GM18951 (cell line): ENCODE measurements around the gene PSME2.

Source experiments
- POLR2A ChIP-seq: IDR thresholded peaks from 4 replicates; pipeline ENCODE4 v1.6.1; 2011; ENCODE audit warnings: mild to moderate bottlenecking; ENCODE audit not compliant: insufficient read length, insufficient read depth; ENCODE audit errors: extremely low read depth
- in situ Hi-C: fragments of 300-500 bp; cut with MboI; formaldehyde crosslinking; loops from one replicate; pipeline ENCODE4 v1.12.0; 2022; ENCODE audit warnings: low sequenced_read_pairs, mixed read lengths, inconsistent platforms; ENCODE audit not compliant: unreplicated experiment

The PSME2 gene

GRCh38 chr14:24130717-24131548, 15.5 kb downstream of the PSME2 start:
- in situ Hi-C loops: no loop called here
- no peak for TF ChIP-seq POLR2A

DNA sequence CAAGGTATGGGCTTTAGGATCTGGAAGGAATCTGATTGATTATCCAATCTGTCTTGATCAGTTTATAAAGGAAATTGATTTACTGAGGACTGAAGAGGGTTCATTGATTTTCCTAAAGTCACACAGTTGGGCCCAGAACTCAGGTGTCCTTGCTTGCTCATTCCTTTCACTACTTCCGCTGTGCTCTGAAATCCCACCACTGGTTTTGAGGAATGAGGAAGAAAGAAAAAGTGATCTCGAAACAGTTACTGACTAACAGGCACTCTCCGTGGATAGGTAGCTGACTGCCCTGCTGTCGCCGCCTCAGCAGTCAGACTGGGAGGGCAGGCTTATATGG, 16.1 kb downstream of the PSME2 start, which contains the start of gene FITM1:
FITM1 (plus strand) TSS at position 280 of the 337 bp plus-strand sequence. CDS start 905 bp downstream, outside the sequence.
- no peak for TF ChIP-seq POLR2A
- in situ Hi-C loops: no loop called here

DNA sequence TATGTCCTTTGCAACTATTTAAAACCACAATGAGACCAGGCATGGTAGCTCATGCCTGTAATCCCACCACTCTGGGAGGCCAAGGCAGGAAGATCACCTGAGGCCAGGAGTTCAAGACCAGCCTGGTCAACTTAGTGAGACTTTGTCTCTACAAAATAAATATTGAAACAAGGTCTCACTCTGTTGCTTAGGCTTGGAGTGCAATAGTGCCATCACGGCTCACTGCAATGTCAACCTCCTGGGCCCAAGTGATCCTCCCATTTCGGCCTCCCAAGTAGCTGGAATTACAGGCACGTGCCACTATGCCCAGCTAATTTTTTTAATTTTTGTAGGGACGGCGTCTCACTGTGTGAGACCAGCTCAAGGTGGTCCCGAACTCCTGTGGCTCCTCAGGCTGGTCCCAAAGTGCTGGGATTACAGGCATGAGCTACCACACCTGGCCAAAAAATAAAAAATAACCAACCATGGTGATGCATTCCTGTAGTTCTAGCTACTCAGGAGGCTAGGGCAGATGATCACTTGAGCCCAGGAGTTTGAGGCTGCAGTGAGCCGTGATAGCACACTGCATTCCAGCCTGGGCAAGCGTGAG, 16.9 kb downstream of the PSME2 start:
- in situ Hi-C loops: no loop called here

GRCh38 chr14:24127673-24128072, 18.7 kb downstream of the PSME2 start:
- in situ Hi-C loops: no loop called here

More for the DNA sequence above, 16.9 kb downstream of the PSME2 start:
- TF ChIP-seq POLR2A: no peak

DNA sequence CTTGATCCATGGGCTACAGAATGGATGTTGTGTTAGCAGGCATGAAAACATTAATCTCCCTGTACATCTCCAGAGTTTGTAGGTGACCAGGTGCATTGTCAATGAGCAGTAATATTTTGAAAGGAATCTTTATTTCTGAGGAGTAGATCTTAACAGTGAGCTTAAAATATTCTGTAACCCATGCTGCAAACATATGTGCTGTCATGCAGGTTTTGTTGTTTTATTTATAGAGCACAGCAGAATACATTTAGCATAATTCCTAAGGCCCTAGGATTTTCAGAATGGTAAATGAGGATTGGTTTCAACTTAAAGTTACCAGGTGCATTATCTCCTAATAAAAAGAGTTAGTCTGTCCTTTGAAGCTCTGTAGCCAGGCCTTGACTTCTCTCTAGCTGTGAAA, 19.5 kb downstream of the PSME2 start:
- TF ChIP-seq POLR2A: no peak
- in situ Hi-C loops: no loop called here

More at GRCh38 chr14:24127673-24128072, 18.7 kb downstream of the PSME2 start:
- TF ChIP-seq POLR2A: no peak

DNA sequence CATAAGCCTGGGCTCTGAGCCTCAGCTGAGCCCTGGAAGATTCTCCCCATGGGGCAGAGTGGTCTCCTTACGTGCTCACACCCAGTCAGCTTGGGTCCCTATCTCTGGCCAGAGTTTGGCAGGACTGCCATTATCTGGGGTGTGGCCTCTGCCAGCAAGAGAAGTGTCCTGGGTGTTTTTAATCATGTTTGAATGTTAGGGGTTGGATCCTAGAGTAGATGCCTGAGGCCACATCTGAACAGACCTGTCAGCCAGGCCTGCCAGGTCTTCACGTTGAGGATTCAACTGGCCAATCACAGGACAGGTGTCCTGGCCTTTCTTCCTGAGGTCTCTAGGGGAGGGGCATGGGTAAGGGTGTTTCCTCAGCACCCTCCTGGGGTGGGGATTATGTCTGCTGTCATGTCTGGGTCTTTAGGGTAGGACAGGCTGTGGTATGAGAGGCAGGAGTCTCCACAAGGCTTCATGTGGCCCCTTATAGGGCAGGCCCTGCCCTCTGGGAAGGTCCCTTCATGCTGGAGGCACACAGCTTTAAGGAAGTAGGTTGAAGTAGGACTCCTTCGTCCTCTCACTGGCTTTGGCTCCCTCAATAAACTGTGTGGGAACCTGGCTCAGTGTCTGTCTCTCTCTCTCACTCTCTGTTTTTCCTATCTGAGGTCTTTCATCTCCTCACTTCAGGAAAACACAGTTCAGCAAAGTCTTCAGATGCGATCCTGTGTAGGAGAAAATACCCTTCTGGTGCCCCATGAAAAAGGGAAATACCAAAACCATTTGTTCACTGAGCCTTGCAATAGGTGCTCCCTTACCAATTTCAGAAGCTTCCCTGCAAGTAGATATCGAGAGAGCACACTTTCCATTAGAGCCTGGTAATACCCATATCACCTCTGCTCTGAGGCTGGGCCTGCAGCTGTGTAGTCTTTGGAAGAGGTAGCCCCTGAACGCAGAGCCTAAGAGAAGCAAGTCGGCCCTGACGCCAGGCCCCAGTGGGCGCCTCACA, 22.7 kb downstream of the PSME2 start:
- TF ChIP-seq POLR2A: no peak
- in situ Hi-C loops: no loop called here

- in situ Hi-C loops: no loop called here
- no peak for TF ChIP-seq POLR2A
Measured at GRCh38 chr14:24122898-24123297, 23.5 kb downstream of the PSME2 start.

GRCh38 chr14:24122416-24122815, 24.0 kb downstream of the PSME2 start:
- in situ Hi-C loops: no loop called here
- no peak for TF ChIP-seq POLR2A

DNA sequence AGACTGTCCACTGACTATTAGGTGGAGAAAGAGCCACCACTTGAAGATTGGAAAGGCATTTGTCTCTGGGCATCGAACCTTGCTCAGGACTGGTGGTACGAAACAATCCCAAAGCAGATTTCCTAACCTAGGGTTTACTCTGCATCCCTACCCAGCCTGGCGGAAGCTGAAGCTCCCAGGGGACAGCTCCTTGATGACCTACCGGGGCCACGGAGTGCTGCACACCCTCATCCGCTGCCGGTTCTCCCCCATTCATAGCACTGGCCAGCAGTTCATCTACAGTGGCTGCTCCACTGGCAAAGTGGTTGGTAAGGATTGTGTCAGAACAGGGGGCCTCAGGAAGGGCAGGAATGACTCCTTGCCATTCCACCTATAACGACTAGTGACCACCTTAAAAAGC, 25.2 kb downstream of the PSME2 start:
- TF ChIP-seq POLR2A: no peak
- in situ Hi-C loops: no loop called here

GRCh38 chr14:24119691-24120090, 26.7 kb downstream of the PSME2 start:
- TF ChIP-seq POLR2A: no peak

GRCh38 chr14:24117179-24117578, 29.2 kb downstream of the PSME2 start:
- TF ChIP-seq POLR2A: no peak
- in situ Hi-C loops: no loop called here

More at GRCh38 chr14:24119691-24120090, 26.7 kb downstream of the PSME2 start:
- in situ Hi-C loops: no loop called here

GRCh38 chr14:24116128-24116814, 30.1 kb downstream of the PSME2 start:
- in situ Hi-C loops: no loop called here
- no peak for TF ChIP-seq POLR2A
